GM23338 (cell line): ENCODE results near the gene STX5. TPM values are rescaled to one million over a fixed set of nuclear protein-coding genes. Genes with fewer than 3 reads are reported as not detected.

ENCODE experiments used
- ATAC-seq: fragments of 200-7000 bp; cut with Tn5 transposase; 3 replicates; pipeline ENCODE4 v1.9.1; 2020
- DNase-seq: peaks from one replicate; pipeline ENCODE4 v3.0.0-alpha.2; 2015; ENCODE audit warnings: low spot score
- H2AFZ ChIP-seq: fragments of 200-600 bp; sonication (generic); 2 replicates; pipeline ENCODE4 v1.8.0; 2016; ENCODE audit warnings: antibody characterized with exemption, mild to moderate bottlenecking, moderate library complexity
- H3F3A ChIP-seq: fragments of 200-600 bp; sonication (generic); replicated peaks from 2 replicates; pipeline ENCODE4 v1.8.0; 2017; ENCODE audit warnings: antibody characterized with exemption, mixed run types, low read depth
- H3K27ac ChIP-seq: fragments of 200-600 bp; sonication (generic); 2 replicates; pipeline ENCODE4 v1.6.1; 2016; ENCODE audit warnings: low read depth
- H3K27me3 ChIP-seq: fragments of 200-600 bp; sonication (generic); 2 replicates; pipeline ENCODE4 v1.8.0; 2016; ENCODE audit warnings: mild to moderate bottlenecking, mixed run types, moderate library complexity; ENCODE audit not compliant: insufficient read depth
- H3K36me3 ChIP-seq: fragments of 200-600 bp; sonication (generic); 2 replicates; pipeline ENCODE4 v1.8.0; 2016; ENCODE audit warnings: mild to moderate bottlenecking; ENCODE audit not compliant: insufficient read depth
- H3K4me1 ChIP-seq: fragments of 200-600 bp; sonication (generic); 2 replicates; pipeline ENCODE4 v1.8.0; 2016; ENCODE audit warnings: mild to moderate bottlenecking, moderate library complexity; ENCODE audit not compliant: insufficient read depth
- H3K4me2 ChIP-seq: fragments of 200-600 bp; sonication (generic); 2 replicates; pipeline ENCODE4 v1.7.1; 2017; ENCODE audit warnings: mixed run types
- H3K4me3 ChIP-seq: fragments of 200-600 bp; sonication (generic); 2 replicates; pipeline ENCODE4 v1.6.1; 2016; ENCODE audit warnings: mixed run types
- H3K79me2 ChIP-seq: fragments of 200-600 bp; sonication (generic); replicated peaks from 2 replicates; pipeline ENCODE4 v1.8.0; 2017; ENCODE audit warnings: mild to moderate bottlenecking; ENCODE audit not compliant: insufficient read depth
- H3K9me2 ChIP-seq: fragments of 200-600 bp; sonication (generic); 2 replicates; pipeline ENCODE4 v1.8.0; 2017; ENCODE audit not compliant: insufficient read depth
- H4K20me1 ChIP-seq: fragments of 200-600 bp; sonication (generic); replicated peaks from 2 replicates; pipeline ENCODE4 v1.8.0; 2017; ENCODE audit warnings: mild to moderate bottlenecking; ENCODE audit not compliant: insufficient read depth
- H3K27ac Mint-ChIP-seq: 2 replicates; pipeline ENCODE4 v1.8.0; 2020; ENCODE audit warnings: inconsistent platforms, mild to moderate bottlenecking, moderate library complexity, mixed read lengths
- H3K27me3 Mint-ChIP-seq: 3 replicates; pipeline ENCODE4 v1.8.0; 2022; ENCODE audit warnings: low read depth, mild to moderate bottlenecking, moderate library complexity, mixed read lengths, inconsistent platforms; ENCODE audit not compliant: insufficient read depth, poor library complexity
- H3K36me3 Mint-ChIP-seq: 3 replicates; pipeline ENCODE4 v1.8.0; 2021; ENCODE audit warnings: low read depth, mild to moderate bottlenecking, inconsistent platforms, moderate library complexity, mixed read lengths
- H3K4me1 Mint-ChIP-seq: 3 replicates; pipeline ENCODE4 v1.8.0; 2020; ENCODE audit warnings: mild to moderate bottlenecking, inconsistent platforms, mixed read lengths
- H3K4me3 Mint-ChIP-seq: 3 replicates; pipeline ENCODE4 v1.8.0; 2021; ENCODE audit warnings: moderate library complexity, mild to moderate bottlenecking, inconsistent platforms, mixed read lengths
- H3K9me3 Mint-ChIP-seq: 3 replicates; pipeline ENCODE4 v1.8.0; 2020; ENCODE audit warnings: moderate library complexity, mild to moderate bottlenecking, inconsistent platforms, mixed read lengths
- CREB1 ChIP-seq: fragments of 250-450 bp; sonication (Bioruptor Pico); IDR thresholded peaks from 2 replicates; pipeline ENCODE4 v1.5.0; 2020; ENCODE audit warnings: low read depth, mild to moderate bottlenecking, moderate library complexity
- POLR2AphosphoS5 ChIP-seq: IDR thresholded peaks from 2 replicates; pipeline ENCODE4 v1.6.1; 2016; ENCODE audit warnings: antibody characterized with exemption, low read depth
- REST ChIP-seq: IDR thresholded peaks from one replicate; pipeline ENCODE4 v1.6.1; 2018; ENCODE audit warnings: antibody characterized with exemption; ENCODE audit not compliant: unreplicated experiment
- ZNF114 ChIP-seq: fragments of 250-450 bp; sonication (Bioruptor Pico); IDR thresholded peaks from 2 replicates; pipeline ENCODE4 v1.5.0; 2020; ENCODE audit warnings: mild to moderate bottlenecking, moderate library complexity
- ZNF462 ChIP-seq: fragments of 250-450 bp; sonication (Bioruptor Pico); IDR thresholded peaks from 2 replicates; pipeline ENCODE4 v1.5.0; 2020; ENCODE audit warnings: mild to moderate bottlenecking, moderate library complexity
- polyA plus RNA-seq: library from polyadenylated mRNA; unstranded; fragments of >200 nt; fragmentation: Nextera tagmentation; extraction: Ambion mirVana; gene quantifications from 2 replicates; pipeline ENCODE4 v1.2.1, GENCODE V29; 2016
- total RNA-seq: library from RNA; depleted of rRNA; stranded (reverse); fragments of >200 nt; shearing (Covaris generic); gene quantifications from 2 replicates; pipeline ENCODE4 v1.2.3, GENCODE V29; 2014
- TF ChIP-seq, protein P1 (sequence below): IDR thresholded peaks from 2 replicates; pipeline ENCODE4 v1.6.1; 2016; ENCODE audit warnings: antibody characterized with exemption
- TF ChIP-seq, protein P2 (sequence below), 2 experiments: fragments of 200-600 bp in 1 of 2; sonication (generic) in 1 of 2; conservative IDR thresholded peaks; 2 replicates each; pipeline versions ENCODE4 v1.5.1 to v1.6.1; 2016 to 2017; ENCODE audit warnings: antibody characterized with exemption in 2 of 2, low read depth in 2 of 2, mild to moderate bottlenecking in 2 of 2, moderate library complexity in 1 of 2

Gene STX5
- total and polyA plus RNA-seq, 2 experiments from 2014 or later = 7.7 to 22.2 TPM

GRCh38 chr11:62880803-62881578 is 49.1 kb upstream of the STX5 start, which contains the start of gene SLC3A2:
TSS of gene SLC3A2 (plus strand) at chr11:62880896. CDS start at chr11:62881024, 128 bp downstream.
- Histone ChIP-seq H3K4me1 (peaks cover 35% of the 10 kb centered on the region), H2AFZ (no peak within 1 kb of the TSS), H4K20me1 (peaks cover 59% of the 10 kb centered on the region), H3K79me2 (peaks cover 96% of the 10 kb centered on the region), H3K36me3 (peaks cover 61% of the 10 kb centered on the region), H3F3A (peaks cover 72% of the 10 kb centered on the region), H3K4me3 (peak within 1 kb of the TSS; percentile 98), H3K27ac (peak within 1 kb of the TSS; percentile 95), H3K27me3 (no peaks in the 10 kb centered on the region), H3K4me2 (peak within 1 kb of the TSS; percentile 80), H3K9me2 (no peaks in the 10 kb centered on the region)
- ATAC-seq (peak; percentile 88), DNase-seq (peak; percentile 91)
- TF ChIP-seq ZNF462 (no peak), ZNF114 (CRISPR knock-in tag) (no peak), POLR2AphosphoS5 (peak; percentile 99), REST (no peak), CREB1 (peak; percentile 40; the same call in 1 of the 2 replicates)
- TF ChIP-seq, protein P1, sequence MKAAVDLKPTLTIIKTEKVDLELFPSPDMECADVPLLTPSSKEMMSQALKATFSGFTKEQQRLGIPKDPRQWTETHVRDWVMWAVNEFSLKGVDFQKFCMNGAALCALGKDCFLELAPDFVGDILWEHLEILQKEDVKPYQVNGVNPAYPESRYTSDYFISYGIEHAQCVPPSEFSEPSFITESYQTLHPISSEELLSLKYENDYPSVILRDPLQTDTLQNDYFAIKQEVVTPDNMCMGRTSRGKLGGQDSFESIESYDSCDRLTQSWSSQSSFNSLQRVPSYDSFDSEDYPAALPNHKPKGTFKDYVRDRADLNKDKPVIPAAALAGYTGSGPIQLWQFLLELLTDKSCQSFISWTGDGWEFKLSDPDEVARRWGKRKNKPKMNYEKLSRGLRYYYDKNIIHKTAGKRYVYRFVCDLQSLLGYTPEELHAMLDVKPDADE = peak; percentile 18; the same call in 1 of the 2 replicates
- TF ChIP-seq, protein P2, sequence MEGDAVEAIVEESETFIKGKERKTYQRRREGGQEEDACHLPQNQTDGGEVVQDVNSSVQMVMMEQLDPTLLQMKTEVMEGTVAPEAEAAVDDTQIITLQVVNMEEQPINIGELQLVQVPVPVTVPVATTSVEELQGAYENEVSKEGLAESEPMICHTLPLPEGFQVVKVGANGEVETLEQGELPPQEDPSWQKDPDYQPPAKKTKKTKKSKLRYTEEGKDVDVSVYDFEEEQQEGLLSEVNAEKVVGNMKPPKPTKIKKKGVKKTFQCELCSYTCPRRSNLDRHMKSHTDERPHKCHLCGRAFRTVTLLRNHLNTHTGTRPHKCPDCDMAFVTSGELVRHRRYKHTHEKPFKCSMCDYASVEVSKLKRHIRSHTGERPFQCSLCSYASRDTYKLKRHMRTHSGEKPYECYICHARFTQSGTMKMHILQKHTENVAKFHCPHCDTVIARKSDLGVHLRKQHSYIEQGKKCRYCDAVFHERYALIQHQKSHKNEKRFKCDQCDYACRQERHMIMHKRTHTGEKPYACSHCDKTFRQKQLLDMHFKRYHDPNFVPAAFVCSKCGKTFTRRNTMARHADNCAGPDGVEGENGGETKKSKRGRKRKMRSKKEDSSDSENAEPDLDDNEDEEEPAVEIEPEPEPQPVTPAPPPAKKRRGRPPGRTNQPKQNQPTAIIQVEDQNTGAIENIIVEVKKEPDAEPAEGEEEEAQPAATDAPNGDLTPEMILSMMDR (conservative IDR thresholded peaks at IDR 0.05; ENCODE audit: low read depth in 2 of 2) = peak; percentile 41 to 75
- Mint-ChIP-seq H3K27ac (peak within 1 kb of the TSS; percentile 100), H3K4me1 (peaks cover 58% of the 10 kb centered on the region), H3K4me3 (peak within 1 kb of the TSS; percentile 100), H3K36me3 (peaks cover 99% of the 10 kb centered on the region), H3K27me3 (peaks cover 41% of the 10 kb centered on the region), H3K9me3 (peaks cover 2% of the 10 kb centered on the region; the same call in 2 of the 3 replicates)
